NCI-H1694 treated with DMSO at 0.1 percent for 48 hours (cell line): ENCODE data around the gene PDE4D.

Experiments
- DNase-seq: peaks from one replicate; lab custom pipeline; 2025; lab: John Stamatoyannopoulos, UW

The PDE4D gene

DNA sequence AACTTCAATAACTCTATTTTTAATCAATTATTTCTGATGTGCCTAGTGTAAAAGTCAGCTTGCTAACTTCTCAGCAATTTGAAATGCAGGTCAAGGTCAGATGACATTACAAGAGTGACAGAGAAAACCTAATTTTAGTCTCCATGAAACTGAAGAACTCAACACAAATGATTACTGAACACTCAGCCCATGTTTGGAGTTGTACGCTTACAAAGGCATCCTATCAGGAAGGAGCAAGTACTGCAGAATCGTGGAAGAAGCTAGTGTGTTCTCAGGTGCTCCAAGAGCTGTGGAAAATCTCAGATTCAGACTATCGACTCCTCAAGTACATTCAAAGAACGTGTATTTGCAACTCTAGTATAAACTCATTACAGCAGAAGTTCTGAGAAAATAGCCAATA lies 526.7 kb downstream of the PDE4D start:
- no peak for DNase-seq

GRCh38 chr5:59362438-59362837 lies 531.1 kb downstream of the PDE4D start:
- DNase-seq, result no peak

DNA sequence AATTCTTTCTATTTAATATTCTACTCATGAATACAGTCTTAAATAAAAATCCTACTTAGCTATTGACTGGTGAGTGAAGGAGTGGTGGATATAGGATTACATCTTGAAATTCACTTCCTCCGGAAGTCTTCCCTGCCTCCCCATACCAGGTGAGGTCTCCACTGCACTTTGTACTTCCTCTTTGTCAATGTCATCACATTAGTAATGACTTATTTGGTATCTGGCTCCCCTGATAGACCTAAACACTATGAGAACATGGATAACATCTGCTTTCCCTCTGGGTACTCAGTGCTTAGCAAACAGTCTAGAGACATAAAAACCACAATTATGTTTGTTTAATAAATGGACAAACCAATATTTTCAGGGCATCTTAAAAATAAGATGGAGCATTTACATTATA lies 532.1 kb downstream of the PDE4D start:
- no peak for DNase-seq

- DNase-seq, result no peak
Observed at GRCh38 chr5:59360130-59360555, 533.4 kb downstream of the PDE4D start.

DNA sequence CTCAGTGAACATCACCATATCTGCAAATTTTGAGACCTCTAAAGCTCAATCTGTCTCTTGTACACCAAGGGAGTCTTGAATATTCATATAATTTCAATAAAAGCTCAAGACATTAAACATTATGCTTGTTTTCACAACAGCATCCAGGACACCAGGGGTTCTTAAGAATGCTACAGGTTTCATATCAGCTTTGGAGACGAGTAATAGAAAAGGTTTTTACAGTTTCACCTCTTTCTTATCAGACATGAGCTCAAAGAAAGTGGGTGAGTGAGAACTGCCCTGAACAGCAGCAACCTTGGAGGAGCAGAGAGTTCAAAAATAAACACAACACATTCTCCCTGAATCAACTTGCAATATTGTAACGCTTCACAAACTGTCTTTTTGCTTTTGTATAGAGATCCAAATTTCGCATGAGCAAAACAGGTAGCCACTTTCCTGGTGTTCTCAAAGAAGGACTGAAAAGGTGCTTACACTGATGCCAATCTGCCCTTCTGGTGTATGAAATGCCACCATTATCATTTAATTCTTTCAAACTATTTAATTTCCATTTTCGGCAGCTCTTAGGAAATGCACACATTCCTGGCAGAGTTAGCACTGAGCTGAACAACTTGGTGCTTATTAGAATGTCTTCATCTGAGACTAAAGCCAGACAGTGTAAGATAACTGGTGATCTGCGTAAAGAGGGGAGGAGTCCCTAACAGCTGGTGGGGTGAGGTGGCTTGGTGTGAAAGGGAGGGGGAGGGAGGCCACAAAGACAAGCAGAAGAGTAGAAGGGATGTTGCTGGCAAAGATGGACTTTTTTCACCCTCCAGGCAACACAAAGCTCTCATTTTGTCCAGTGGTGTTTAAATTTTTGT lies 535.3 kb downstream of the PDE4D start:
- DNase-seq, result no peak

GRCh38 chr5:59357381-59357977 lies 536.0 kb downstream of the PDE4D start:
- DNase-seq, result no peak

DNA sequence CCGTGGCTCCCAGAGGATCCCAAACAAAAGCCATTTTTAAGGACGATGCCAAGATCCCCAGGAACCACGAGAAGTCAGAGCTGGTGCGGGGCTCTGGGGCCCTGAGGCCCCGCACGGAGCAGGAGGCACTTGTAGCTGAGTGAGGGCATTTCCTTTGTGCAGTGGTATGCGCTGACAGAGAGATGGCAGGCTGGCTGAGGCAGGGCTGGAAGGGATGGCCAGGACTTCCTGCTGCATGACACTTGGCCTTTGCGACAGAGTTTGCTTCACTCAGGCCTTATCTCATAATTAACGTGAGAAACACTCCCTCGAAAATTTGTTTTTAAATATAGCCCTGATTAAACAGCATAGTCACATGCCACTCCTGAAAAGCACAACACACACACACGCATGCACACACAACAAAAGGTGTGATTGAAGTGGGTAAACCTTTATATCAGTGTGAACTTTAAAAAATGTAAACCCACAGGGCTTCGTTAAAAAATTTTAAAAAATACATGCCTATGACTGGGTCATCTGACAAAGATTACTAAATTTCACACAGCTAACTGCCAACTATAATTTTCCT lies 536.6 kb downstream of the PDE4D start:
- DNase-seq, result no peak

DNA sequence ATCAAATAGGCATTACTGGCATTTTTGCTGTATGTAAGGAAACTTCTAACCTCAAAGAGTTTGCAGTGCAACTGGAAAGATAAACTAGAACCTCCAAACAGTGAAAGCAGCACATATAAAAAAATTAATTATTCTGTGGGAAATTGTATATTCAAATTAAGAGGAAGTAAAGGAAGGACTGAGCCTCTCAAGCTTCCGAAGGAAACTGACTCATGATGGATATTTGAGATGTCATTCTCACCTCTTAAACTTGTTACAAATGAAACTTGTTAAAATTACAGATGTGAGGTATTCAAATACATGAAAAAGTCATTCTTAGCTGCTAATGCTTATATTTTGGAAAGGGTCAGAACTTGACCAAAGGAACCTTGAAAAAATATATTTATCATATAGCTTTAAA lies 538.7 kb downstream of the PDE4D start:
- DNase-seq, result no peak

DNA sequence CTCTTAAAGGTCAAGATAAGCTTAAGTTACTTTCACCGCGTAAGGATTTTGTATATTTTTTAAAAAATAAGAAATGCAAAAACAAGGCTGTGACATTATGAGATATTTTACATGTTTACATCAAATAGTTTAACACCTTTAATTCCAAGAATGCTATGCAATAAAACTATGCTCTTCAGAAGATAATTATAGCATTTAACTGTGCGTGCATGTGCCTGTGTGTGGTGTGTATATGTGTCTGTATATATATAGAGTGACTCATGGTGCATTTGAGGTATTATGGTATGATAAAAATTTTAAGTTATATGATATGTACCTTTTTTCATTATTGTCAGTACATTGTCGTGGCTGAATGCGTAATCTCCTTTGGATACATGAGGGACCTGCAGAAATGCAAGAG lies 539.3 kb downstream of the PDE4D start:
- DNase-seq, result no peak

DNA sequence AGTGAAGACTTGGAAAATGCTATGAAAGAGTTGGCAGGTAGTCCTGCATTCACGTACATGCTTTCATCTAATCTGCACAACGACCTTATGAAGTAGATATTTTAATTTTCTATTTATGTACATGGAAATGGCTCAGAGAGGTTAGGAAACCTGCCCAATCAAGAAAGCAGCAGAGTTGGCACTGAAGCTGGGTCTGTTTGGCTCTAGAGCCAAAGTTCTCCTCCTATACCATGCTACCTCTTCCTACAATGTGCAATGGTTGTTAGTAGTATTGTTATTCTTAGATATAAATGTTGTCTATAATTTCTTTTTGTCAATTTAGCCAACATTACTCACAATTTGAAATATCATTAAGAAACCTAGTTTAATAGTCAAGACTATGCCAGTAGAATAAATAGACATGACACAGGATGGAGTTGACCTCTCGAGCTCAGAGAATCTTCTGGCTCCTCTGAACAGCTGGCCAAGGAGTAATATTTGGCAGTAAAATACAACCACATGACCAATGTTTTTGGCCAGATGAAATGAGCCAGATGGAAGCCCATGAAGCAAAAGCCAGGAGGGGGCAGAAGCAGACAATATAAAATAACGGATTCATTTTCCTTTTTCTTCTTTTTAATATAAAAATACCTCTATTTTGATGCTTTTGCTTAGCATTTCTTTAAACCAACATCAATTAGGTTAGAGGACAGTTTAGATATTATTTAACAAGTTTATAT lies 542.3 kb downstream of the PDE4D start:
- peak; percentile 91 for DNase-seq

GRCh38 chr5:59348189-59348588 lies 545.3 kb downstream of the PDE4D start:
- peak; percentile 17 for DNase-seq

- DNase-seq, result no peak
Observed at GRCh38 chr5:59346982-59347381, 546.5 kb downstream of the PDE4D start.

GRCh38 chr5:59346514-59346913 lies 547.0 kb downstream of the PDE4D start:
- DNase-seq, result no peak

DNA sequence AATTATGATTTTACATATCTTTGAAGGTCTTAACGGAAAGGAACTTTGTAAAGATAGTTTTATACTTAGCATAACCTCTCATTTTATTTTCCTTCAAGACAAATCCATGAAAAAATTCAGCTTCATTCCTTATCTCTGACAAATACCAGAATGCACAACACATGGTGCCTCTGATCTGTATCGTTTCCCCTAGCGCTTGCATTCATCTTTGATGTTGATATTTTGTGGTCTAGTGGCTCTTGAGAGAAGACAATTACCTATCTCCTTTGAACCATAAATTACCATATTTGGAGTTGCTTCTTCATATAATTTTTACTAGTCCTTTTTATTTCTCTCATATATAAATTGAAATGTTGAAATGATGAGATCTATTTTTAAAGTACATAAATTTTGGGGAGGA lies 551.3 kb downstream of the PDE4D start:
- DNase-seq, result no peak

DNA sequence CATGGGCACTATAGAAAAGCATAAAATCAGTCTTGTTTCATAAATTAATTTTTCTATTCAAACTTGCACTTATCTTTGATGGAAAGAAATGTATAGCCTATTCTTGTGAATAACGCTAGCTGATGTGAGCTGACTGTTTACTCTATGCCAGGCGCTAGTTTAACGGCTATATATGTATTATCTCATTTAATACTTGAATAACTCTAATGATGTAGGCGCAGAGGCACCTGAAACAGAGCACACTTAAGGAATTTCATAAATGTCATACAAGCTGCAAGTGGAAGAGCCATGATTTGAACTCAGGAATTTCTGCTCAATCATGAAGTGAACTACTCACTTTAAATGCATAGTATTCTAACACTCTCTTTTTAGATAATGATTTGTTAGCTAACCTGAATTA lies 551.8 kb downstream of the PDE4D start:
- no peak for DNase-seq

- DNase-seq, result no peak
Observed at GRCh38 chr5:59341155-59341554, 552.4 kb downstream of the PDE4D start.

GRCh38 chr5:59340637-59341036 lies 552.9 kb downstream of the PDE4D start:
- DNase-seq, result no peak

DNA sequence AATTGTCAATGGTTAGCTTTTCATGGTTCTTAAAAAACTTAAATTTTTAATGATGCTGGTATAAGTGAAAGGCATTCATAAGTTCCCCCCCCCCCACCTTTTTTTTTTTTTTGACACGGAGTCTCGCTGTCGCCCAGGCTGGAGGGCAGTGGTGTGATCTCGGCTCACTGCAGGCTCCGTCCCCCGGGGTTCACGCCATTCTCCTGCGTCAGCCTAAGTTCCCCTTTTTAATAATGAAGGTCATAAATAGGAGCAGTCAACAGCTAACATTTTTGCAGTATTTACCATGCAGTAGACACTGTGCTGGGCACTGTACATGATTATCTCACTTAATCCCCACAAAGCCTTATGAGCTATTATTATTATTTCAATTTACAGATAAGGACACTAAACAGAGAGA lies 556.3 kb downstream of the PDE4D start:
- no peak for DNase-seq

- no peak for DNase-seq
Observed at GRCh38 chr5:59335544-59335943, 558.0 kb downstream of the PDE4D start.

DNA sequence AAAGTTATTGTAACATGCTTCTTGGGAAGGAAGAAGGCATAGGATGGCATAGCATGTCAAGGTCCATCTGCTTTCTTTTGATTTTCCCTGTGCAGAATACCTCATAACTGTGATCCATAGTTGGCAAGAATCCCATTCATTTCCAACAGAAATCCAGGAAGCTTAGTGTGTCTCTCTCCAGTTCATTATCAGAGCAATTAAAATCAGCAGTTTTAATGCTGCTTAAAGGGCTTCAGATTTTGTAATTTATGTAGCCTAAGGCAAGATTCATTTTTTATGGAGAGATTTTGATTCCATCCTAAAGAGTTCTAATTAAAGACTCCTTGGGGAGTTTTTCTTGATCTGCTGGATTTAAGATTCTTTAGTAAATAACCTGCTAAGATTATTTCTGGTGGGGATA lies 560.1 kb downstream of the PDE4D start:
- peak; percentile 2 for DNase-seq

- DNase-seq, result no peak
Observed at GRCh38 chr5:59332236-59332973, 561.1 kb downstream of the PDE4D start.

- DNase-seq, result no peak
Observed at GRCh38 chr5:59330680-59331079, 562.8 kb downstream of the PDE4D start.
